ENCODE data around the gene PIP5KL1. TPM values are rescaled to one million over a fixed set of nuclear protein-coding genes. Genes with fewer than 3 reads are reported as not detected.

Gene PIP5KL1
- total RNA-seq, 1 experiment from 2014 or later: 16.8 TPM

DNA sequence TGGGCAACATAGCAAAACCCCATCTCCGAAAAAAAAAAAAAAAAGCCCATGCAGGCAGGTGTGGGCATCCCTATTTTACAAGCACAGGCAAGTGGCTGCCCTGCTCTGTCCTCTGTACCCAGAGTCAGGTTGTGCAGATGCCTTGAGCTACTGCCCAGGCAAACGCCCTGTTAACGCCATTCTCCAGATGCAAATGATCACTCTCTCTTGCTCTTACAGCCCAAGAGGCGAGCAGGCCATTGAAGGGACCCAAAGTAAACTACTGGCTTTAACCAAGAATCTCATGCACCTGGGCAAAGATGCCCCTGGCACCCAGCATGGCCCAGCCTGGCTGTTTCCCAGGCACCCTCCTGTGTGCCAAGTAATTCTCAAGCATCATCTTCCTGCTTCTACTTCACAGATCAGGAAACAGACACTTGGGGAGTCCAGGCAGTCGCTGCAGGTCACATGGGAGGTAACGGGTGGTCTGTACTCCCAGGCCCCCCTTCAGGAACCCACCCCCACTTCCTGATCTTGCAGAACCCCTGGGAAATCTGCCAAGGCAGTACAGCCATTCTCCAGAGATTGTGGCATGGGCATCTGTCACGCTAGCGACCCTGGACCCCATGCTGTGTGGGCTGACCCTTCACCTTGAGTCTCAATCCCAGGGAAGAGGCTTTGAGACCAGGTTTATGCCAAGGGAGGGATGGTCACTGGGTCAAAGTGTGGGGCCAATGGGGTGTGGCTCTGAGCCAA, 36.0 kb upstream of the PIP5KL1 start:
- POLR2A ChIA-PET: interaction anchor here (0.6 kb wide), 1 partner anchor 76 kb away, joined by 5 read pairs; no protein-coding TSS in a partner anchor
- peaks cover 80% of the 10 kb centered on the region for H3K4me1 Mint-ChIP-seq
- no peak for ATAC-seq
- H3K36me3 Mint-ChIP-seq: no peaks in the 10 kb centered on the region; the same call in 1 of the 2 replicates
- peak overlapping the region; percentile 68 for H3K27ac Mint-ChIP-seq
- DNase-seq (ENCODE audit: low spot score): no peak
- TF ChIP-seq USF2 (CRISPR knock-in tag; IDR thresholded peaks at IDR 0.05) (no peak), RORB (CRISPR knock-in tag; IDR thresholded peaks at IDR 0.05) (no peak)
- no peaks in the 10 kb centered on the region for H3K27me3 Mint-ChIP-seq (ENCODE audit: low read depth)
- no peaks in the 10 kb centered on the region for H3K9me3 Mint-ChIP-seq
- no peak overlapping the region for H3K4me3 Mint-ChIP-seq
- CTCF ChIA-PET: interaction anchor here (0.7 to 2.1 kb wide), 5 partner anchors 23 to 158 kb away, joined by 3 to 9 read pairs (median 6); no protein-coding TSS in a partner anchor

- DNase-seq (ENCODE audit: low spot score) (no peak), ATAC-seq (no peak)
- H3K27ac Mint-ChIP-seq: peak overlapping the region; percentile 92
- no peaks in the 10 kb centered on the region for H3K9me3 Mint-ChIP-seq
- no peak overlapping the region for H3K4me3 Mint-ChIP-seq
- H3K36me3 Mint-ChIP-seq: no peaks in the 10 kb centered on the region; the same call in 1 of the 2 replicates
- POLR2A ChIA-PET: no interaction called here
- H3K4me1 Mint-ChIP-seq: peaks cover 79% of the 10 kb centered on the region
- CTCF ChIA-PET: interaction anchor here (0.7 to 2.1 kb wide), 9 partner anchors 11 to 159 kb away, joined by 3 to 9 read pairs (median 5); no protein-coding TSS in a partner anchor
- TF ChIP-seq ZNF671 (CRISPR knock-in tag; IDR thresholded peaks at IDR 0.05): no peak
- TF ChIP-seq TEAD4 (CRISPR knock-in tag; IDR thresholded peaks at IDR 0.05): no peak
- TF ChIP-seq OVOL2 (CRISPR knock-in tag; IDR thresholded peaks at IDR 0.05; ENCODE audit: borderline replicate concordance): no peak
- TF ChIP-seq, protein P1, sequence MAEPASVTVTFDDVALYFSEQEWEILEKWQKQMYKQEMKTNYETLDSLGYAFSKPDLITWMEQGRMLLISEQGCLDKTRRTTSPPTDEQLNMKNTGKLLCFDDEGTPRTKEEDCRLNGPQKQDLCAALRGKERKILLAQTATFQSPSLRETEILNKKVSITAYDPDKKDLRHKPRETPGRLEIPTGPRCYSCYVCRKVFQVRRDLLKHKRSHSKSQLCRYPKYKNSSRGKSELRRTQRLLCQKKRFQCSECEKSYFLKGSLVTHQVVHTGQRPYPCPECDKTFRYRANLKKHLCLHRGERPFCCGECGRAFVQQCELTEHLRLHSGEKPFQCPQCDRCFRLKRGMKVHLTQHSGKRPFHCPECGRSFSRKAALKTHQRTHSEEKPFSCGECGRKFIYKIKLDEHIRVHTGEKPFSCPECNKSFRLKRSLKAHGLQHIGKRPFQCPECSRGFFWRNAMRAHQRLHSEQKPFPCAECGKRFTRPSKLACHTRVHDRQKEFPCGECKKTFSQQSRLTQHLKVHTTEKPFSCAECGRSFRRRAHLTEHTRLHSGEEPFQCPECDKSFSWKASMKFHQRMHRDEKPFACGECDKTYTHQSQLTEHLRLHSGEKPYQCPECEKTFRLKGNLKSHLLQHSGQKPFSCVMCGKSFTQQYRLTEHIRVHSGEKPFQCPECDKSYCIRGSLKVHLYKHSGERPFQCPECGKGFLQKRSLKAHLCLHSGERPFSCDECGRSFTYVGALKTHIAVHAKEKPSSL (CRISPR knock-in tag; conservative IDR thresholded peaks at IDR 0.05): no peak
- no peak for TF ChIP-seq SOX15 (CRISPR knock-in tag; IDR thresholded peaks at IDR 0.05)
- no peak for TF ChIP-seq TEAD1 (CRISPR knock-in tag; IDR thresholded peaks at IDR 0.05)
- no peaks in the 10 kb centered on the region for H3K27me3 Mint-ChIP-seq (ENCODE audit: low read depth)
These were observed 35.4 kb upstream of the PIP5KL1 start for GRCh38 chr9:127965953-127966352.

GRCh38 chr9:127963359-127964064, 32.9 kb upstream of the PIP5KL1 start:
- no peaks in the 10 kb centered on the region for H3K27me3 Mint-ChIP-seq (ENCODE audit: low read depth)
- ATAC-seq (no peak), DNase-seq (ENCODE audit: low spot score) (no peak)
- H3K9me3 Mint-ChIP-seq: peaks cover 4% of the 10 kb centered on the region; the same call in 1 of the 2 replicates
- peaks cover 71% of the 10 kb centered on the region for H3K4me1 Mint-ChIP-seq
- H3K4me3 Mint-ChIP-seq: no peak overlapping the region
- no peaks in the 10 kb centered on the region for H3K36me3 Mint-ChIP-seq
- H3K27ac Mint-ChIP-seq: peak overlapping the region; percentile 53; the same call in 1 of the 2 replicates
- ChIA-PET CTCF (interaction anchor here (0.9 to 3.6 kb wide), 5 partner anchors 8 to 229 kb away, joined by 4 to 43 read pairs (median 5); partner anchors contain the start of gene TOR2A), POLR2A (no interaction called here)
- TF ChIP-seq SMAD3 (CRISPR knock-in tag; IDR thresholded peaks at IDR 0.05; ENCODE audit: borderline replicate concordance) (no peak), SOX15 (CRISPR knock-in tag; IDR thresholded peaks at IDR 0.05) (no peak), ZNF232 (CRISPR knock-in tag; IDR thresholded peaks at IDR 0.05) (no peak), FOXP1 (CRISPR knock-in tag; IDR thresholded peaks at IDR 0.05; ENCODE audit: borderline replicate concordance) (no peak; the same call in 1 of the 2 replicates), TEAD1 (CRISPR knock-in tag; IDR thresholded peaks at IDR 0.05) (no peak), JUN (CRISPR knock-in tag; IDR thresholded peaks at IDR 0.05) (no peak), USF2 (CRISPR knock-in tag; IDR thresholded peaks at IDR 0.05) (no peak), ZNF317 (CRISPR knock-in tag; IDR thresholded peaks at IDR 0.05; ENCODE audit: borderline replicate concordance, low read depth) (no peak), ERG (CRISPR knock-in tag; IDR thresholded peaks at IDR 0.05) (no peak), ATF2 (CRISPR knock-in tag; IDR thresholded peaks at IDR 0.05; ENCODE audit: borderline replicate concordance, low read depth) (no peak), NFE2L1 (CRISPR knock-in tag; IDR thresholded peaks at IDR 0.05) (no peak), ATF6 (CRISPR knock-in tag; IDR thresholded peaks at IDR 0.05) (no peak), TCF7 (CRISPR knock-in tag; IDR thresholded peaks at IDR 0.05; ENCODE audit: low read depth) (no peak)
